ENCODE data around the gene TNS3.

DNA sequence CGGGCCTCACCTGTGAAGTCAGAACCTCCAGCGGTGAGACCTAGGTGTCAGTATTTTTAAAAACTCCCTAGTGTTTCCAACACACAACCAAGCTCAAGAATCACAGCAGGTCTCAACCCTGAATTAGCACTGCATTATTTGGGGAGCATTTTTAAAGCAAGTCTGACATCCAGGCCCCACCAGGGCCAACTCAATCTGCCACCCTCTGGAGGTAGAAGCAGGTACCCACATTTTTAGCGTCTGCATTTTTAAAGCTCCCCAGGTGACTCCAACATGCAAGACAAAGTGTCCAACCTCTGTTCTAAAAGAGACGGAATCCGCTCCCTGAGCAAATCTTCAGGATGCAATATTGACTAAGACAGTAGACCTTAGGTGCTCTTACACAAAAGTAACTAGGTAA lies 225.7 kb downstream of the TNS3 start:
- TF ChIP-seq, protein P1, sequence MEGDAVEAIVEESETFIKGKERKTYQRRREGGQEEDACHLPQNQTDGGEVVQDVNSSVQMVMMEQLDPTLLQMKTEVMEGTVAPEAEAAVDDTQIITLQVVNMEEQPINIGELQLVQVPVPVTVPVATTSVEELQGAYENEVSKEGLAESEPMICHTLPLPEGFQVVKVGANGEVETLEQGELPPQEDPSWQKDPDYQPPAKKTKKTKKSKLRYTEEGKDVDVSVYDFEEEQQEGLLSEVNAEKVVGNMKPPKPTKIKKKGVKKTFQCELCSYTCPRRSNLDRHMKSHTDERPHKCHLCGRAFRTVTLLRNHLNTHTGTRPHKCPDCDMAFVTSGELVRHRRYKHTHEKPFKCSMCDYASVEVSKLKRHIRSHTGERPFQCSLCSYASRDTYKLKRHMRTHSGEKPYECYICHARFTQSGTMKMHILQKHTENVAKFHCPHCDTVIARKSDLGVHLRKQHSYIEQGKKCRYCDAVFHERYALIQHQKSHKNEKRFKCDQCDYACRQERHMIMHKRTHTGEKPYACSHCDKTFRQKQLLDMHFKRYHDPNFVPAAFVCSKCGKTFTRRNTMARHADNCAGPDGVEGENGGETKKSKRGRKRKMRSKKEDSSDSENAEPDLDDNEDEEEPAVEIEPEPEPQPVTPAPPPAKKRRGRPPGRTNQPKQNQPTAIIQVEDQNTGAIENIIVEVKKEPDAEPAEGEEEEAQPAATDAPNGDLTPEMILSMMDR (IDR thresholded peaks at IDR 0.05; ENCODE audit: insufficient read depth, low read length), result no peak
- TF ChIP-seq POLR2AphosphoS5 (IDR thresholded peaks at IDR 0.05; ENCODE audit: low read depth), result no peak

All from HL-60 (cell line).